T-helper 1 cell (primary cell): ENCODE measurements around the gene GRM8.

Source experiments
- DNase-seq, 5 donors: peaks; one replicate each; pipeline ENCODE4 v3.0.0-alpha.2; 2012 to 2020

Gene GRM8

GRCh38 chr7:127146746-127147536 lies 105.8 kb downstream of the GRM8 start:
- DNase-seq = no peak

- DNase-seq = no peak
Observed at GRCh38 chr7:127137146-127137545, 115.6 kb downstream of the GRM8 start.

GRCh38 chr7:127135871-127136485 lies 116.8 kb downstream of the GRM8 start:
- no peak for DNase-seq

- no peak for DNase-seq
Observed at GRCh38 chr7:127123220-127123619, 129.5 kb downstream of the GRM8 start.

- no peak for DNase-seq
Observed at GRCh38 chr7:127119517-127119916, 133.2 kb downstream of the GRM8 start.

- peak in 1 of 5 donors; percentile 22 for DNase-seq
Observed at GRCh38 chr7:127114742-127115265, 137.9 kb downstream of the GRM8 start.

GRCh38 chr7:127107601-127108007 lies 145.1 kb downstream of the GRM8 start:
- DNase-seq = peak in 2 of 5 donors; percentile 13 to 20

- no peak for DNase-seq
Observed at GRCh38 chr7:127093340-127093739, 159.4 kb downstream of the GRM8 start.

- DNase-seq = no peak
Observed at GRCh38 chr7:127091620-127092019, 161.1 kb downstream of the GRM8 start.

GRCh38 chr7:127089146-127089545 lies 163.6 kb downstream of the GRM8 start:
- DNase-seq = no peak

GRCh38 chr7:127081539-127081938 lies 171.2 kb downstream of the GRM8 start:
- no peak for DNase-seq

GRCh38 chr7:127080576-127080975 lies 172.2 kb downstream of the GRM8 start:
- DNase-seq = no peak

- DNase-seq = no peak
Observed at GRCh38 chr7:127066974-127067373, 185.8 kb downstream of the GRM8 start.

- no peak for DNase-seq
Observed at GRCh38 chr7:127059475-127059874, 193.3 kb downstream of the GRM8 start.

GRCh38 chr7:127057918-127058317 lies 194.8 kb downstream of the GRM8 start:
- DNase-seq = no peak

- no peak for DNase-seq
Observed at GRCh38 chr7:127056202-127056601, 196.5 kb downstream of the GRM8 start.

- no peak for DNase-seq
Observed at GRCh38 chr7:127047521-127047920, 205.2 kb downstream of the GRM8 start.

GRCh38 chr7:127041689-127042452 lies 210.9 kb downstream of the GRM8 start:
- DNase-seq = no peak

GRCh38 chr7:127040042-127040441 lies 212.7 kb downstream of the GRM8 start:
- DNase-seq = no peak

- DNase-seq = no peak
Observed at GRCh38 chr7:127039541-127039940, 213.2 kb downstream of the GRM8 start.

- DNase-seq = no peak
Observed at GRCh38 chr7:127035203-127035849, 217.4 kb downstream of the GRM8 start.

GRCh38 chr7:127034186-127034806 lies 218.4 kb downstream of the GRM8 start:
- DNase-seq = no peak
